ENCODE results near the gene PSME2.

The PSME2 gene

GRCh38 chr14:24185026-24185425, 38.6 kb upstream of the PSME2 start:
- in situ Hi-C loops (cut with HindIII; ENCODE audit: low pct_unique_long_range_greater_than_20kb, low sequenced_read_pairs) = no loop called here
- no peak for DNase-seq (ENCODE audit: low read depth in 1 of 2, low spot score in 1 of 2)
- TF ChIP-seq JUND (IDR thresholded peaks at IDR 0.05; ENCODE audit: low read depth) = no peak

GRCh38 chr14:24184104-24184970, 37.9 kb upstream of the PSME2 start:
- no peak for DNase-seq (ENCODE audit: low read depth in 1 of 2, low spot score in 1 of 2)
- no peak for TF ChIP-seq JUND (IDR thresholded peaks at IDR 0.05; ENCODE audit: low read depth)
- in situ Hi-C loops (cut with HindIII; ENCODE audit: low pct_unique_long_range_greater_than_20kb, low sequenced_read_pairs) = no loop called here

GRCh38 chr14:24183014-24183481, 36.6 kb upstream of the PSME2 start:
- no peak for TF ChIP-seq JUND (IDR thresholded peaks at IDR 0.05; ENCODE audit: low read depth)
- in situ Hi-C loops (cut with HindIII; ENCODE audit: low pct_unique_long_range_greater_than_20kb, low sequenced_read_pairs) = no loop called here
- no peak for DNase-seq (ENCODE audit: low read depth in 1 of 2, low spot score in 1 of 2)

- in situ Hi-C loops (cut with HindIII; ENCODE audit: low pct_unique_long_range_greater_than_20kb, low sequenced_read_pairs) = no loop called here
- DNase-seq (ENCODE audit: low read depth in 1 of 2, low spot score in 1 of 2) = no peak
Measured at GRCh38 chr14:24182110-24182882, 35.9 kb upstream of the PSME2 start.

GRCh38 chr14:24181371-24182077, 35.1 kb upstream of the PSME2 start:
- DNase-seq (ENCODE audit: low read depth in 1 of 2, low spot score in 1 of 2) = no peak
- no peak for TF ChIP-seq JUND (IDR thresholded peaks at IDR 0.05; ENCODE audit: low read depth)
- in situ Hi-C loops (cut with HindIII; ENCODE audit: low pct_unique_long_range_greater_than_20kb, low sequenced_read_pairs) = no loop called here

More at GRCh38 chr14:24182110-24182882, 35.9 kb upstream of the PSME2 start:
- no peak for TF ChIP-seq JUND (IDR thresholded peaks at IDR 0.05; ENCODE audit: low read depth)

GRCh38 chr14:24179961-24180796, 33.8 kb upstream of the PSME2 start:
- in situ Hi-C loops (cut with HindIII; ENCODE audit: low pct_unique_long_range_greater_than_20kb, low sequenced_read_pairs) = no loop called here
- DNase-seq (ENCODE audit: low read depth in 1 of 2, low spot score in 1 of 2) = no peak
- TF ChIP-seq JUND (IDR thresholded peaks at IDR 0.05; ENCODE audit: low read depth) = no peak

GRCh38 chr14:24179294-24179960, 33.0 kb upstream of the PSME2 start:
- no peak for DNase-seq (ENCODE audit: low read depth in 1 of 2, low spot score in 1 of 2)
- in situ Hi-C loops (cut with HindIII; ENCODE audit: low pct_unique_long_range_greater_than_20kb, low sequenced_read_pairs) = no loop called here
- no peak for TF ChIP-seq JUND (IDR thresholded peaks at IDR 0.05; ENCODE audit: low read depth)

- no peak for DNase-seq (ENCODE audit: low read depth in 1 of 2, low spot score in 1 of 2)
- TF ChIP-seq JUND (IDR thresholded peaks at IDR 0.05; ENCODE audit: low read depth) = no peak
- in situ Hi-C loops (cut with HindIII; ENCODE audit: low pct_unique_long_range_greater_than_20kb, low sequenced_read_pairs) = no loop called here
Measured at GRCh38 chr14:24178399-24179178, 32.2 kb upstream of the PSME2 start.

- DNase-seq (ENCODE audit: low read depth in 1 of 2, low spot score in 1 of 2) = no peak
- TF ChIP-seq JUND (IDR thresholded peaks at IDR 0.05; ENCODE audit: low read depth) = no peak
- in situ Hi-C loops (cut with HindIII; ENCODE audit: low pct_unique_long_range_greater_than_20kb, low sequenced_read_pairs) = no loop called here
Measured at GRCh38 chr14:24177891-24178290, 31.5 kb upstream of the PSME2 start.

- in situ Hi-C loops (cut with HindIII; ENCODE audit: low pct_unique_long_range_greater_than_20kb, low sequenced_read_pairs) = no loop called here
- no peak for DNase-seq (ENCODE audit: low read depth in 1 of 2, low spot score in 1 of 2)
- no peak for TF ChIP-seq JUND (IDR thresholded peaks at IDR 0.05; ENCODE audit: low read depth)
Measured at GRCh38 chr14:24177041-24177825, 30.8 kb upstream of the PSME2 start.

Measured in T47D (cell line).